A549 (cell line): ENCODE measurements around the gene C2CD3.

Experiments used
- KDM1A ChIP-seq: fragments of 200-600 bp; sonication (generic); IDR thresholded peaks from 2 replicates; pipeline ENCODE4 v1.6.1; 2016; ENCODE audit warnings: low read depth, mild to moderate bottlenecking
- MAFK ChIP-seq: fragments of 450-650 bp; IDR thresholded peaks from 2 replicates; pipeline ENCODE4 v1.6.1; 2014; ENCODE audit not compliant: partially characterized antibody
- POLR2A ChIP-seq: IDR thresholded peaks from 2 replicates; pipeline ENCODE4 v1.6.1; 2012; ENCODE audit warnings: mild to moderate bottlenecking, low read length
- SREBF2 ChIP-seq: fragments of 450-650 bp; IDR thresholded peaks from 2 replicates; pipeline ENCODE4 v1.6.1; 2014; ENCODE audit warnings: mild to moderate bottlenecking, moderate library complexity
- TF ChIP-seq, protein P1 (sequence below): fragments of >200 bp; sonication (Bioruptor Twin); formaldehyde crosslinking; IDR thresholded peaks from 3 replicates; pipeline ENCODE4 v1.5.1; 2016

GRCh38 chr11:74094393-74094792 is 76.4 kb downstream of the C2CD3 start:
- TF ChIP-seq KDM1A (no peak), SREBF2 (no peak), POLR2A (no peak), MAFK (no peak)
- TF ChIP-seq, protein P1, sequence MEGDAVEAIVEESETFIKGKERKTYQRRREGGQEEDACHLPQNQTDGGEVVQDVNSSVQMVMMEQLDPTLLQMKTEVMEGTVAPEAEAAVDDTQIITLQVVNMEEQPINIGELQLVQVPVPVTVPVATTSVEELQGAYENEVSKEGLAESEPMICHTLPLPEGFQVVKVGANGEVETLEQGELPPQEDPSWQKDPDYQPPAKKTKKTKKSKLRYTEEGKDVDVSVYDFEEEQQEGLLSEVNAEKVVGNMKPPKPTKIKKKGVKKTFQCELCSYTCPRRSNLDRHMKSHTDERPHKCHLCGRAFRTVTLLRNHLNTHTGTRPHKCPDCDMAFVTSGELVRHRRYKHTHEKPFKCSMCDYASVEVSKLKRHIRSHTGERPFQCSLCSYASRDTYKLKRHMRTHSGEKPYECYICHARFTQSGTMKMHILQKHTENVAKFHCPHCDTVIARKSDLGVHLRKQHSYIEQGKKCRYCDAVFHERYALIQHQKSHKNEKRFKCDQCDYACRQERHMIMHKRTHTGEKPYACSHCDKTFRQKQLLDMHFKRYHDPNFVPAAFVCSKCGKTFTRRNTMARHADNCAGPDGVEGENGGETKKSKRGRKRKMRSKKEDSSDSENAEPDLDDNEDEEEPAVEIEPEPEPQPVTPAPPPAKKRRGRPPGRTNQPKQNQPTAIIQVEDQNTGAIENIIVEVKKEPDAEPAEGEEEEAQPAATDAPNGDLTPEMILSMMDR: peak; percentile 18; the same call in 1 of the 3 replicates
